Pancreas (tissue), 10 donors: ENCODE measurements around the gene REEP3. TPM values are rescaled to one million over a fixed set of nuclear protein-coding genes. Genes with fewer than 3 reads are reported as not detected.

Experiments used
- ATAC-seq, 4 donors: fragments of 200-7000 bp; cut with Tn5 transposase; one replicate each; pipeline versions ENCODE4 v1.8.0 to v1.9.1; 2020; ENCODE audit warnings: mild to moderate bottlenecking in 4 of 4, moderate library complexity in 4 of 4
- DNase-seq, 6 donors: peaks; one replicate each; pipeline ENCODE4 v3.0.0-alpha.2; 2020
- FAIRE-seq: peaks from 2 replicates; lab custom pipeline; 2012; peaks lifted over from hg19 to GRCh38; lab: Jason Lieb, UNC
- H3K27ac ChIP-seq, 4 donors: fragments of 200-600 bp; sonication (generic); 1 replicate in 3 of 4; 2 replicates in 1 of 4; pipeline versions ENCODE4 v1.5.0 to v1.8.0; 2020
- H3K27me3 ChIP-seq, 4 donors: fragments of 200-600 bp; one replicate each; pipeline ENCODE4 v1.8.0; 2021
- H3K36me3 ChIP-seq, 3 donors: fragments of 200-600 bp; sonication (generic) in 1 of 3; one replicate each; pipeline versions ENCODE4 v1.5.0 to v1.8.0; 2020 to 2021
- H3K4me1 ChIP-seq, 3 donors: fragments of 200-600 bp; one replicate each; pipeline ENCODE4 v1.8.0; 2021
- H3K4me3 ChIP-seq, 4 donors: fragments of 200-600 bp; sonication (generic) in 2 of 4; one replicate each; pipeline versions ENCODE4 v1.5.0 to v1.8.0; 2020 to 2021
- H3K9me3 ChIP-seq, 4 donors: fragments of 200-600 bp; one replicate each; pipeline ENCODE4 v1.8.0; 2021
- CTCF ChIP-seq, 4 donors: fragments of 200-600 bp; sonication (generic) in 3 of 4; IDR thresholded peaks; one replicate each; pipeline versions ENCODE4 v1.5.0 to v1.8.0; 2021; ENCODE audit warnings: antibody characterized with exemption in 4 of 4
- WGBS, 2 donors: extraction: QIAGEN DNeasy Blood & Tissue Kit; methylation state at CpG; one replicate each; pipeline ENCODE4 v1.1.7; 2013; 5-methylcytosine and 5-hydroxymethylcytosine counted together
- intact Hi-C, 3 donors: fragments of 100-400 bp; cut with DNase I; formaldehyde crosslinking; loops; one replicate each; pipeline versions ENCODE4 v1.11.1 to v1.14.2; 2022
- polyA plus RNA-seq, 2 donors: library from polyadenylated mRNA; stranded (reverse); fragments of 200-250 nt; gene quantifications; one replicate each; pipeline ENCODE4 v1.2.3, GENCODE V29; 2013
- total RNA-seq, 6 donors: library from RNA; stranded (reverse); fragmentation: NEBNext Ultra II Directional in 4 of 6; extraction: Animal tissue kit (Norgen Biotek cat#: 25700) in 4 of 6; gene quantifications; one replicate each; pipeline versions ENCODE4 v1.2.1 to v1.2.4, GENCODE V29; 2021 to 2023
- donor health status: healthy with polysubstance abuse.
- donor health status: DM: no; HTN: no; CAD: no; lungs with moderate emphysema.
- donor health status: DM: no; HTN: no; CAD: no.
- donor health status: control.
- donor health status: control.
- donor health status: Bipolar disorder and iron deficiency.
- donor health status: DM: yes; HTN: yes; CAD: no.
- donor health status: DM: no; HTN: no; CAD: no.
- donor health status: DM: no; HTN: no; CAD: no.
- donor health status: DM: yes; HTN: yes; CAD: no.

REEP3 gene
- total and polyA plus RNA-seq, 8 donors = 2.7 to 21.3 (median 9.4) TPM

- intact Hi-C loops = no loop called here
- DNase-seq = no peak
- no peak for FAIRE-seq
- H3K4me3 ChIP-seq = no peak overlapping the region
- no peak overlapping the region for H3K27ac ChIP-seq
- TF ChIP-seq CTCF (IDR thresholded peaks at IDR 0.05) = no peak
- no peaks in the 10 kb centered on the region for H3K36me3 ChIP-seq
- H3K27me3 ChIP-seq = no peaks in the 10 kb centered on the region
- WGBS, 2 donors = 73 to 76% methylated on average over 5 of the region's 5 CpGs
- no peaks in the 10 kb centered on the region for H3K9me3 ChIP-seq
- peaks cover 0 to 14% (median 7%) of the 10 kb centered on the region in 3 donors for H3K4me1 ChIP-seq
- ATAC-seq = peak in 2 of 4 donors; percentile 14 to 36
Observed at GRCh38 chr10:63515002-63515763, 6.0 kb upstream of the REEP3 start.

GRCh38 chr10:63516207-63516606 lies 5.0 kb upstream of the REEP3 start:
- FAIRE-seq (no peak), ATAC-seq (no peak), DNase-seq (no peak)
- 54 to 55% methylated on average over 1 of the region's 1 CpG for WGBS, 2 donors
- no peak for TF ChIP-seq CTCF (IDR thresholded peaks at IDR 0.05)
- Histone ChIP-seq H3K4me3 (no peak overlapping the region), H3K27me3 (no peaks in the 10 kb centered on the region), H3K36me3 (no peaks in the 10 kb centered on the region), H3K27ac (no peak overlapping the region), H3K9me3 (no peaks in the 10 kb centered on the region), H3K4me1 (peaks cover 0 to 17% (median 9%) of the 10 kb centered on the region in 3 donors)
- intact Hi-C loops = no loop called here

GRCh38 chr10:63518690-63519288 lies 2.4 kb upstream of the REEP3 start:
- H3K27me3 ChIP-seq = no peaks in the 10 kb centered on the region
- H3K36me3 ChIP-seq = no peaks in the 10 kb centered on the region
- no peak overlapping the region for H3K27ac ChIP-seq
- H3K4me1 ChIP-seq = peaks cover 6 to 25% (median 17%) of the 10 kb centered on the region in 3 donors
- no peak for TF ChIP-seq CTCF (IDR thresholded peaks at IDR 0.05)
- no peak overlapping the region for H3K4me3 ChIP-seq
- WGBS, 2 donors = 93 to 96% methylated on average over 6 of the region's 6 CpGs
- ATAC-seq = no peak
- no peak for FAIRE-seq
- DNase-seq = no peak
- H3K9me3 ChIP-seq = no peaks in the 10 kb centered on the region
- intact Hi-C loops = no loop called here

- Histone ChIP-seq H3K9me3 (no peaks in the 10 kb centered on the region), H3K36me3 (no peaks in the 10 kb centered on the region), H3K27me3 (no peaks in the 10 kb centered on the region), H3K4me3 (peak overlapping the region; percentile 50 to 76 (median 70)), H3K27ac (peak overlapping the region; percentile 93 to 98 (median 96)), H3K4me1 (peaks cover 6 to 14% (median 14%) of the 10 kb centered on the region in 3 donors)
- WGBS, 2 donors = 0% methylated on average over 77 to 102 of the region's 102 CpGs
- TF ChIP-seq CTCF (IDR thresholded peaks at IDR 0.05) = no peak
- intact Hi-C loops = loop anchor here in 1 of 3 donors (5.0 kb wide), 1 partner anchor 106 kb away; no protein-coding TSS in a partner anchor
- ATAC-seq = peak; percentile 80 to 88 (median 84)
- DNase-seq = peak; percentile 54 to 87 (median 68)
- FAIRE-seq = no peak
Observed at GRCh38 chr10:63521416-63522276, 445 bp downstream of the REEP3 start.
